PC-9 (cell line): ENCODE data around the gene SUSD5. TPM values are rescaled to one million over a fixed set of nuclear protein-coding genes. Genes with fewer than 3 reads are reported as not detected.

Experiments
- BruUV-seq: library from RNA; stranded (reverse); fragments of 400-500 nt; replicated peaks from 2 replicates; lab custom pipeline; 2021; lab: Mats Ljungman, UMichigan
- CTCF ChIA-PET: fragments of 300-600 bp; sonication (Branson Sonifier 250); formaldehyde crosslinking; loops from one replicate; lab custom pipeline; 2022; ENCODE audit warnings: antibody characterized with exemption; lab: Charles Lee
- POLR2A ChIA-PET: fragments of 300-600 bp; sonication (Branson Sonifier 250); formaldehyde crosslinking; loops from one replicate; lab custom pipeline; 2022; ENCODE audit warnings: antibody characterized with exemption; ENCODE audit not compliant: unreplicated experiment; lab: Charles Lee
- DNase-seq, 2 experiments: peaks; one replicate each; pipeline versions ENCODE4 v3.0.0 to v3.0.0-alpha.2; 2015 to 2022; ENCODE audit warnings: mixed read lengths in 1 of 2
- H2AFZ ChIP-seq: fragments of 200-600 bp; sonication (generic); 2 replicates; pipeline ENCODE4 v1.8.1; 2017; ENCODE audit warnings: antibody characterized with exemption
- H3F3A ChIP-seq: fragments of 200-600 bp; sonication (generic); 2 replicates; pipeline ENCODE4 v1.8.1; 2017; ENCODE audit warnings: antibody characterized with exemption, mild to moderate bottlenecking, low read depth; ENCODE audit not compliant: insufficient read depth
- H3K27ac ChIP-seq: fragments of 200-600 bp; sonication (generic); 2 replicates; pipeline ENCODE4 v1.6.1; 2016; ENCODE audit warnings: mixed run types
- H3K27me3 ChIP-seq: fragments of 200-600 bp; sonication (generic); 2 replicates; pipeline ENCODE4 v1.6.1; 2016; ENCODE audit warnings: low read depth, mixed run types; ENCODE audit not compliant: insufficient read depth
- H3K36me3 ChIP-seq: fragments of 200-600 bp; sonication (generic); 2 replicates; pipeline ENCODE4 v1.6.1; 2016; ENCODE audit warnings: low read depth, mixed run types
- H3K4me1 ChIP-seq: fragments of 200-600 bp; sonication (generic); replicated peaks from 2 replicates; pipeline ENCODE4 v1.6.1; 2016; ENCODE audit warnings: mixed run types; ENCODE audit not compliant: insufficient read depth
- H3K4me2 ChIP-seq: fragments of 200-600 bp; sonication (generic); 2 replicates; pipeline ENCODE4 v1.6.1; 2017; ENCODE audit warnings: mixed run types
- H3K4me3 ChIP-seq: fragments of 200-600 bp; sonication (generic); 2 replicates; pipeline ENCODE4 v1.6.1; 2016; ENCODE audit warnings: mixed run types
- H3K79me2 ChIP-seq: fragments of 200-600 bp; sonication (generic); 2 replicates; pipeline ENCODE4 v1.6.1; 2017; ENCODE audit warnings: low read depth, mixed run types
- H3K9me2 ChIP-seq: fragments of 200-600 bp; sonication (generic); 2 replicates; pipeline ENCODE4 v1.8.1; 2017; ENCODE audit warnings: mild to moderate bottlenecking; ENCODE audit not compliant: insufficient read depth
- H3K9me3 ChIP-seq: fragments of 200-600 bp; sonication (generic); 2 replicates; pipeline ENCODE4 v1.8.1; 2016; ENCODE audit warnings: low read depth; ENCODE audit not compliant: insufficient read depth
- H4K20me1 ChIP-seq: fragments of 200-600 bp; sonication (generic); 2 replicates; pipeline ENCODE4 v1.8.1; 2017; ENCODE audit not compliant: insufficient read depth
- CTCF ChIP-seq: fragments of 200-600 bp; sonication (generic); conservative IDR thresholded peaks from 2 replicates; pipeline ENCODE4 v1.6.1; 2017; ENCODE audit warnings: mixed run types, antibody characterized with exemption, mild to moderate bottlenecking, moderate library complexity
- EZH2 ChIP-seq: fragments of 200-600 bp; sonication (generic); IDR thresholded peaks from 2 replicates; pipeline ENCODE4 v1.8.0; 2017; ENCODE audit warnings: antibody characterized with exemption, low read depth
- intact Hi-C: fragments of 100-400 bp; cut with micrococcal nuclease; formaldehyde crosslinking; loops from one replicate; pipeline ENCODE4 v1.10.0; 2022; ENCODE audit not compliant: unreplicated experiment
- total RNA-seq: library from RNA; stranded (reverse); gene quantifications from 2 replicates; pipeline ENCODE4 v1.2.3, GENCODE V29; 2021

Gene SUSD5
- total RNA-seq, 1 experiment from 2014 or later, result 0.35 TPM

DNA sequence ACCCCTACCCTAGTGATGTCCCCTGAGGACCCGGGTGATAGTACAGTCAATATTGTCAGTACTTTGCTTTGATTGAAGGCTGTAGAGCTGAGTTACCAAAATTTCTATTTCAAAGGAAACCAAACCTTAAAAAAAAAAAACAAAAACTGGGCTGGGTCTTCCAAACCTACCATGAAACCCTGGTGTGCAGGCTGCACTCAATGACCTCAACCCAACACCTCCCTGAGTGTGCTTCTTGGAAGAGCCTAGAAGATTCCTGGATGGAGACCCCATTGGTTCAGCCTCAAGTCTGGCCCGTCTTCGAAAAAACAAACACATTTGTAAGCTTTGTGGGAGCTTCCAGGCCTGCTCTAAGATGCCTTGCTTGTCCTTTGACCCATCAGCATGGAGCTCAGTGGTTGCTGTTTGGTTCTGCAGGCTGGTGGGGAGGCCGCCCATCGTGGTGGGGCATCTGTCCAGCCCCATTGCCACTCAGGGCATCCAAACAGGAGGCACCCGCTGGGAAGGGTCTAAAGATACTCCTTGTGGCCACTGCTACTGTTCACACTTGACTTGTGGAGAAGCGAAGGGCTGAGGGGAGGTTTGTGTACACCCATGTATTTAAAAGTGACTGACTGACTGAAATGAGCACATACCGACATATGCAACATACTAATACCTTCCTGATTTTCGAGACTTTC lies 72.6 kb downstream of the SUSD5 start:
- Histone ChIP-seq H3K9me3 (no peaks in the 10 kb centered on the region), H4K20me1 (no peaks in the 10 kb centered on the region), H2AFZ (no peak overlapping the region), H3K4me2 (no peak overlapping the region), H3F3A (no peaks in the 10 kb centered on the region), H3K79me2 (no peaks in the 10 kb centered on the region), H3K27ac (no peak overlapping the region), H3K36me3 (no peaks in the 10 kb centered on the region), H3K4me3 (no peak overlapping the region), H3K4me1 (no peaks in the 10 kb centered on the region), H3K9me2 (no peaks in the 10 kb centered on the region), H3K27me3 (no peaks in the 10 kb centered on the region)
- ChIA-PET POLR2A (no interaction called here), CTCF (interaction anchor here (0.7 kb wide), 1 partner anchor 20 kb away, joined by 3 read pairs; no protein-coding TSS in a partner anchor)
- TF ChIP-seq CTCF (no peak), EZH2 (no peak)
- DNase-seq, result no peak
- intact Hi-C loops, result no loop called here
- BruUV-seq, result no TSS peak

DNA sequence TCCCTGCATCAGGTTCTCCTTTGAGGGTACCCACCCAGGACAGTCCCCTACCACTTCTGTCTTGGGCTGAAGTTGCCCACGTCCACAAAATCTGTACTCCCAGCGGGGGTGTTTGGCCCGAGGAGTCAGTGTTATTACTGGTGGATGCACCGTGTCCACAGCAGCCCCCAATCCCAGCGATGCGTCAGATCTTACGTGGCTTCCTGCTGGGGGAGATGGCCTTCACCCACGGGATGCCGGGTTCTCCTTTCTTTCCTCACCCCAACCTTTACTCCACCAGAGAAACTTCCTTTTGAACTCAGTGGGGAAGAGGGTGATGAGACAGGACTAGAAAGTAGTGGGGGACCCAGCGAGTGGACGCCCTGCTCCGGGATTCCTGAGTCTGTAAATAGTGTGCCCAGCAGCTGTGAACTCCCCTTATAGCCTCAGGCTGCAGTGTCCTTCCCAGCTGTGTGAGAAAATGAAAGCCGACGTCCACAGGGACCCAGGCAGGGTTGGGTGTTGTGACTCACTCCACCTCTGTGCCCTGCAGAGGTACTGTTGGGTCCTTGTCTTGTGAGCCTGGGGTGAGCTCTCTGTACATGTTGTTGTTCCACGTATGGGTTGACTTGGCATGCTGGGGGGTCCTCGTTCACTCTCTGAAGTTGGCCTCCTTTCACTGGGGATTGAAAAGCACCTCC lies 73.2 kb downstream of the SUSD5 start:
- no peaks in the 10 kb centered on the region for H3K79me2 ChIP-seq
- H3K4me3 ChIP-seq, result no peak overlapping the region
- TF ChIP-seq CTCF (no peak), EZH2 (no peak)
- ChIA-PET POLR2A (no interaction called here), CTCF (no interaction called here)
- no peak overlapping the region for H2AFZ ChIP-seq
- no peak overlapping the region for H3K27ac ChIP-seq
- H4K20me1 ChIP-seq, result no peaks in the 10 kb centered on the region
- H3K36me3 ChIP-seq, result no peaks in the 10 kb centered on the region
- no peaks in the 10 kb centered on the region for H3K9me3 ChIP-seq
- no peaks in the 10 kb centered on the region for H3K4me1 ChIP-seq
- no peak overlapping the region for H3K4me2 ChIP-seq
- no peaks in the 10 kb centered on the region for H3K27me3 ChIP-seq
- BruUV-seq, result no TSS peak
- H3F3A ChIP-seq, result no peaks in the 10 kb centered on the region
- intact Hi-C loops, result no loop called here
- no peaks in the 10 kb centered on the region for H3K9me2 ChIP-seq
- DNase-seq, result no peak

DNA sequence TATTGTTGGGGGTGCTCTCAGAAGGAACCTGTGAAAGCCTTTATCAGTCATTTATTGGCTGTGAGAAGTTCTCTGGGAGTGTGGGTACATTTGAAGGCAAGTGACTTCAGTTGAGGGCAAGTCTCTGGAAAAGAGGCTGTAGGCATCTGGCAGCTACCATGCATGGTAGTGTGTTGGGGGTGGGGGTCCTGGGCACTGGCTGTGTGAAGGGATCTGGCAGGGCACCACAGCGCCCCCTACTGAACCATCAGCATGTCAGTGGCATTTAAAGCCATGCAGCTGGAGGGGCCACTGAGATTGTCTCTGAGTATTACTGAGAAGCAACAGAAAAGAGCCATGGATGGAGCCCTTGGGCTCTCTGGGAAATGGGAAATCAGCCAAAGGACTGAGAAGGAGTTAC lies 74.2 kb downstream of the SUSD5 start:
- POLR2A ChIA-PET, result no interaction called here
- Histone ChIP-seq H3K4me3 (no peak overlapping the region), H3K36me3 (no peaks in the 10 kb centered on the region), H3K79me2 (no peaks in the 10 kb centered on the region), H3F3A (no peaks in the 10 kb centered on the region), H3K9me3 (no peaks in the 10 kb centered on the region), H3K27ac (no peak overlapping the region), H3K27me3 (no peaks in the 10 kb centered on the region), H3K4me2 (no peak overlapping the region), H2AFZ (no peak overlapping the region), H4K20me1 (no peaks in the 10 kb centered on the region), H3K9me2 (no peaks in the 10 kb centered on the region), H3K4me1 (no peaks in the 10 kb centered on the region)
- CTCF ChIA-PET, result no interaction called here
- no TSS peak for BruUV-seq
- DNase-seq, result no peak
- intact Hi-C loops, result no loop called here
- peak; percentile 33; the same call in 1 of the 2 replicates for TF ChIP-seq CTCF
- TF ChIP-seq EZH2, result no peak
